Right lobe of liver (tissue), 6 donors: ENCODE data around the gene DDX46. TPM values are rescaled to one million over a fixed set of nuclear protein-coding genes. Genes with fewer than 3 reads are reported as not detected.
"Not testable (repeated sequence)": the region's sequence is repeated elsewhere in the genome, so short reads cannot be mapped to it uniquely, and the experiment has no call there.

Experiments
- ATAC-seq, 4 donors: fragments of 200-7000 bp; cut with Tn5 transposase; one replicate each; pipeline ENCODE4 v1.9.1; 2020; ENCODE audit warnings: mild to moderate bottlenecking in 4 of 4, moderate library complexity in 4 of 4
- DNase-seq, 3 donors: peaks; one replicate each; pipeline ENCODE4 v3.0.0-alpha.2; 2020
- H3K27ac ChIP-seq, 3 donors: fragments of 200-600 bp; one replicate each; pipeline ENCODE4 v1.8.0; 2022
- H3K27me3 ChIP-seq, 2 donors: fragments of 200-600 bp; one replicate each; pipeline ENCODE4 v1.8.0; 2022
- H3K36me3 ChIP-seq, 4 donors: fragments of 200-600 bp; sonication (generic) in 1 of 4; one replicate each; pipeline versions ENCODE4 v1.5.1 to v1.8.0; 2017 to 2022; ENCODE audit warnings: control low read depth in 1 of 4
- H3K4me1 ChIP-seq, 4 donors: fragments of 200-600 bp; sonication (generic) in 1 of 4; one replicate each; pipeline versions ENCODE4 v1.5.1 to v1.8.0; 2017 to 2022; ENCODE audit warnings: control low read depth in 1 of 4
- H3K4me3 ChIP-seq, 3 donors: fragments of 200-600 bp; one replicate each; pipeline ENCODE4 v1.8.0; 2022
- H3K9me3 ChIP-seq, 4 donors: fragments of 200-600 bp; sonication (generic) in 1 of 4; one replicate each; pipeline versions ENCODE4 v1.5.1 to v1.8.0; 2017 to 2022; ENCODE audit warnings: control low read depth in 1 of 4
- CTCF ChIP-seq, 4 donors: fragments of 200-600 bp in 3 of 4; fragments of 450-650 bp in 1 of 4; IDR thresholded peaks; one replicate each; pipeline versions ENCODE4 v1.5.1 to v1.8.0; 2016 to 2022; ENCODE audit warnings: antibody characterized with exemption in 4 of 4, mild to moderate bottlenecking in 2 of 4
- POLR2A ChIP-seq: fragments of 450-650 bp; IDR thresholded peaks from one replicate; pipeline ENCODE4 v1.6.1; 2017; ENCODE audit warnings: antibody characterized with exemption, mild to moderate bottlenecking
- WGBS: methylation state at CpG from one replicate; pipeline ENCODE4 v1.1.6; 2018; ENCODE audit warnings: low coverage, low lambda C conversion rate; ENCODE audit not compliant: insufficient coverage; ENCODE audit errors: missing lambda C conversion rate; 5-methylcytosine and 5-hydroxymethylcytosine counted together
- intact Hi-C, 2 donors: fragments of 100-400 bp; cut with DNase I; formaldehyde crosslinking; loops; one replicate each; pipeline versions ENCODE4 v1.11.2 to v1.14.1; 2022
- total RNA-seq, 6 experiments: library from RNA; depleted of rRNA in 2 of 6; stranded (reverse); fragments of >200 nt in 2 of 6; fragmentation: NEBNext Ultra II Directional in 3 of 6; extraction: Animal tissue kit (Norgen Biotek cat#: 25700) in 3 of 6; gene quantifications; one replicate each; pipeline versions ENCODE4 v1.1.0 to v1.2.4, GENCODE V29; 2016 to 2023
- donor health status: DM: no; HTN: yes; CAD: no.
- donor health status: DM: no; HTN: no; CAD: no.
- donor health status: DM: no; HTN: no; CAD: no.
- donor health status: DM: no; HTN: yes; CAD: no.
- donor health status: DM: no; HTN: yes; CAD: no.

DDX46 gene
- total RNA-seq, 6 experiments from 2014 or later, result 13.6 to 22.6 (median 20.6) TPM

- H3K9me3 ChIP-seq, result no peaks in the 10 kb centered on the region
- DNase-seq (no peak), ATAC-seq (no peak)
- H3K4me3 ChIP-seq, result no peak overlapping the region
- H3K36me3 ChIP-seq, result peaks cover 0 to 3% (median 0%) of the 10 kb centered on the region in 4 donors
- intact Hi-C loops, result no loop called here
- no peak overlapping the region for H3K27ac ChIP-seq
- 63% methylated on average over 1 of the region's 1 CpG for WGBS
- peaks cover 0 to 25% (median 7%) of the 10 kb centered on the region in 4 donors for H3K4me1 ChIP-seq
- no peaks in the 10 kb centered on the region for H3K27me3 ChIP-seq
- no peak for TF ChIP-seq POLR2A
- no peak for TF ChIP-seq CTCF (IDR thresholded peaks at IDR 0.05)
Measured at GRCh38 chr5:134844252-134844651, 85.7 kb downstream of the DDX46 start.

GRCh38 chr5:134845335-134845851, 86.8 kb downstream of the DDX46 start:
- peak overlapping the region; percentile 68 to 97 (median 89) for H3K4me3 ChIP-seq
- ATAC-seq (peak in 2 of 4 donors; percentile 1 to 6), DNase-seq (no peak)
- peak overlapping the region; percentile 77 to 97 (median 93) for H3K27ac ChIP-seq
- 12% methylated on average over 11 of the region's 12 CpGs for WGBS
- no peaks in the 10 kb centered on the region for H3K27me3 ChIP-seq
- H3K4me1 ChIP-seq, result peaks cover 0 to 35% (median 11%) of the 10 kb centered on the region in 4 donors
- peaks cover 0 to under 1% (median 0%) of the 10 kb centered on the region in 4 donors for H3K36me3 ChIP-seq
- TF ChIP-seq POLR2A (no peak), CTCF (IDR thresholded peaks at IDR 0.05) (no peak)
- H3K9me3 ChIP-seq, result no peaks in the 10 kb centered on the region
- intact Hi-C loops, result no loop called here

GRCh38 chr5:134845852-134846640, 87.5 kb downstream of the DDX46 start, which contains the start of gene C5orf24:
Gene C5orf24 (plus strand): TSS chr5:134845968. CDS start chr5:134854901, 8,933 bp downstream.
- Histone ChIP-seq H3K4me3 (peak within 1 kb of the TSS; percentile 68 to 97 (median 89)), H3K36me3 (no peaks in the 10 kb centered on the region), H3K9me3 (no peaks in the 10 kb centered on the region), H3K27ac (peak within 1 kb of the TSS; percentile 77 to 97 (median 93)), H3K4me1 (peaks cover 0 to 36% (median 13%) of the 10 kb centered on the region in 4 donors), H3K27me3 (no peaks in the 10 kb centered on the region)
- TF ChIP-seq POLR2A (peak; percentile 100), CTCF (IDR thresholded peaks at IDR 0.05) (no peak)
- WGBS, result 0% methylated on average over 9 of the region's 84 CpGs
- ATAC-seq (peak; percentile 96 to 99 (median 97)), DNase-seq (peak; percentile 95 to 96 (median 96))
- intact Hi-C loops, result no loop called here

- TF ChIP-seq CTCF (IDR thresholded peaks at IDR 0.05) (no peak), POLR2A (no peak)
- no peaks in the 10 kb centered on the region for H3K9me3 ChIP-seq
- no peaks in the 10 kb centered on the region for H3K36me3 ChIP-seq
- intact Hi-C loops, result no loop called here
- H3K4me3 ChIP-seq, result peak overlapping the region; percentile 68 to 97 (median 89)
- 0% methylated on average over 11 of the region's 11 CpGs for WGBS
- H3K27ac ChIP-seq, result peak overlapping the region; percentile 77 to 97 (median 93)
- DNase-seq, result no peak
- no peaks in the 10 kb centered on the region for H3K27me3 ChIP-seq
- peak in 1 of 4 donors; percentile 8 for ATAC-seq
- peaks cover 0 to 42% (median 13%) of the 10 kb centered on the region in 4 donors for H3K4me1 ChIP-seq
Measured at GRCh38 chr5:134846641-134846960, 88.0 kb downstream of the DDX46 start.

GRCh38 chr5:134849434-134849933, 90.9 kb downstream of the DDX46 start:
- H3K9me3 ChIP-seq, ATAC-seq, H3K4me3 ChIP-seq, H3K27me3 ChIP-seq, intact Hi-C loops, H3K36me3 ChIP-seq, DNase-seq: not testable (repeated sequence)
- Histone ChIP-seq H3K27ac (peak overlapping the region in 1 of 3 donors; percentile 8), H3K4me1 (peaks cover 0 to 43% (median 13%) of the 10 kb centered on the region in 4 donors)
- 45% methylated on average over 7 of the region's 7 CpGs for WGBS
